Posterior vena cava (tissue), 2 donors: Measurements from ENCODE around the gene LRP1B. TPM values are rescaled to one million over a fixed set of nuclear protein-coding genes. Genes with fewer than 3 reads are reported as not detected.

ENCODE experiments used
- DNase-seq: peaks from one replicate; pipeline ENCODE4 v3.0.0-alpha.2; 2020; ENCODE audit warnings: low spot score
- intact Hi-C, 2 donors: fragments of 100-400 bp; cut with DNase I; formaldehyde crosslinking; loops; one replicate each; pipeline versions ENCODE4 v1.14.1 to v1.14.2; 2022 to 2023
- total RNA-seq, 2 donors: library from RNA; stranded (reverse); fragmentation: NEBNext Ultra II Directional; extraction: Animal tissue kit (Norgen Biotek cat#: 25700); gene quantifications; one replicate each; pipeline ENCODE4 v1.2.1, GENCODE V29; 2021
- donor health status: DM: yes; HTN: yes; CAD: no.
- donor health status: DM: yes; HTN: yes; CAD: no.

LRP1B gene
- total RNA-seq, 2 donors from 2014 or later, result 0.46 to 0.48 TPM

DNA sequence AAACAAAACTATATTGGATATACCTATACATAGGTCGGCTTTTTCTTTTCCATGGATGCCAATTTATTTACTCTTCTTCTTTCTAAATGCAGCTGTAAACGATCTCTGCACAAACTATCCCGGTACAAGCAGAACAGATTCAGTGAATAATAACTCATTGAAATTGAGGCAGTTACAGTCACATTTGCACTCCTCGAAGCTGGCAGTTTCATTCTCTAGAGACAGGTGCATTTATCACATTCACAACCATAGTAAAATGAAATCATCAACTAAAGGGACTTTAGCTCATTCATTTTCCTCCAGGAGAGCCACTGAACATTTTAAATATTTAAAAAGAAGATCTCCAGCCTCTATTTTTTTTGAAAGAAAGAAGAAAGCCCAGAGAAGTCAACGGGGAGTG is 551.7 kb downstream of the LRP1B start:
- no peak for DNase-seq
- intact Hi-C loops, result no loop called here

DNA sequence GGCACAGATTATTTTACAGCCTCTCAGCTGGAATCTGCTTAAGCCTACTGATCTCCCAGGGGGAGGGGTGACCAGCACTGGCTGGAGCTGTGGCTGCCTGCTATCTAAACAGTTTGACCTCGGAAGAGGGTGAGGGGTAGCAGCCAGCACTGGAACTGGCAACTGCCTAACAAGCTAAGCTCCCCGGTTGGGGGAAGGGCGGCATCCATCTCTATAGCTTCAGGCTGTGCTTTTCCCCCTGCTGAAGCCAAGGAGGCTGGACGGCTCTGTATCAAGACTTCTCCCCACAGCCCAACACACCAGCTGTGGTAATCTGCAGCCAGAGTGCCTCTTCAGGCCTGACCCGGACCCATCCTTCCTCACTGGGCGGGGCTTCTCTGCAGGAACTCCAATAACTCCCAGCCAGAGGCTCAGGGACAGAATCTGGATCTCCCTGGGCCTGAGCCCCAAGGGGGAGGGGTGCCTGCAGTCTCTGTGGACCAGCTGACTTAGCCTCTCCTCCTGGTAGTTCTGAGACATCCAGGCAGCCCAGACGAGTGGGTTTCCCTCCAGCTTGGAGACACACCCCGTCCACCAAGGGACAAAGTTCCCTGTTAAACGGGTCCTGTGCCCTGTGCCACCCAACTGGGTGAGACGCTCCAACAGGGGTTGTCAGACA is 560.2 kb downstream of the LRP1B start:
- intact Hi-C loops, result no loop called here
- DNase-seq, result no peak

DNA sequence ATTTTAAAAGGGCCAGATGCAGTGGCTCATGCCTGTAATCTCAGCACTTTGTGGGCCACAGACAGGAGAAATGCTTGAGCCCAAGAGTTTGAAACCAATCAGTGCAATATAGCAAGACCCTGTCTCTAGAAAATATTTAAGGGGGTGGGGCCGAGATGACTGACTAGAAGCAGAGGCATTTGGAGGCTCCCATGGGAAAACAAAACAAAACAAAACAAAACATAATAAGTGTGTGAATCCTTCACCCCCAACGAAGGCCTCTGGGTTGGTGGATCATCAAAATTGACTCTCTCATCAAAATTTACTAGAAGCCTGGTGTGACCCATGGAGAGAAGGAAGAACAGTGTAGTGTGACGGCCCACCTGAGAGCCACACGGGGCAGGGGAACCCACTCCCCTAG is 560.9 kb downstream of the LRP1B start:
- intact Hi-C loops, result no loop called here
- no peak for DNase-seq

DNA sequence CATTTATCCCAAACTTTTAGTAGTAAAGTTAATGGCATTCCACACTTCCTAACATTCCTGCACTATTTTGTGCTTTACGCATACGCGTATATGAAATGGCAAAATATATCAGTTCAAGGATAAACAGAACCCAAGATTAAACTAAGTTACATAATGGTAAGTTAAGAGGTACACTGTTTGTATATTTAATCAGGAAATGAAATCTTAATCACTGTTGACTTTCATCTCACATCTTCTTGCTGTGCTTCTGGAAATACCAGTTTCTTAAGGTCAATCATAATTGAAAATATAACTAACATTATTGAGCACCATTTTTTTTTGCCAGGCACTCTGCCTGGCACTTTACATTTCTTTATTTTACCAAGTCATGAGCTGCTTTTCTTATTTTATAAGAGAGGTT is 565.2 kb downstream of the LRP1B start:
- intact Hi-C loops, result no loop called here
- no peak for DNase-seq

DNA sequence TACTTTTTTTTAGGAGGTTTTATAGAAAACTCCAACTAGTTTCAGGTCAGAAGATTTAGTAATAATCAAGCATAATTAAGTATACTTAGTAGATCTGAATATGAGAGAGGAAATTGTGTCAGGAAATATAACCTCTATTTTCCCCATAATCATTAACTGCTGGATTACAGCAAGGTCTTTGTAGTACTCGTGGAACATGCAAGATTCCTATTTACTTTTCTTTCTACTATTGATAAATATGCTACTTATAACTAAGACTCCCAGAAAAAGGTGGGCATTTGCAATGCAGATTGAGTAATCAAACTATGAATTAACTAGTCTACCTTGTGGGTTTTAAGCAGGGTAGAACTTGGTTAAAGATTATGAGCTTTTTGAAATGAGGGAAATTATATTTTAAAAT is 570.1 kb downstream of the LRP1B start:
- DNase-seq, result no peak
- intact Hi-C loops, result no loop called here

DNA sequence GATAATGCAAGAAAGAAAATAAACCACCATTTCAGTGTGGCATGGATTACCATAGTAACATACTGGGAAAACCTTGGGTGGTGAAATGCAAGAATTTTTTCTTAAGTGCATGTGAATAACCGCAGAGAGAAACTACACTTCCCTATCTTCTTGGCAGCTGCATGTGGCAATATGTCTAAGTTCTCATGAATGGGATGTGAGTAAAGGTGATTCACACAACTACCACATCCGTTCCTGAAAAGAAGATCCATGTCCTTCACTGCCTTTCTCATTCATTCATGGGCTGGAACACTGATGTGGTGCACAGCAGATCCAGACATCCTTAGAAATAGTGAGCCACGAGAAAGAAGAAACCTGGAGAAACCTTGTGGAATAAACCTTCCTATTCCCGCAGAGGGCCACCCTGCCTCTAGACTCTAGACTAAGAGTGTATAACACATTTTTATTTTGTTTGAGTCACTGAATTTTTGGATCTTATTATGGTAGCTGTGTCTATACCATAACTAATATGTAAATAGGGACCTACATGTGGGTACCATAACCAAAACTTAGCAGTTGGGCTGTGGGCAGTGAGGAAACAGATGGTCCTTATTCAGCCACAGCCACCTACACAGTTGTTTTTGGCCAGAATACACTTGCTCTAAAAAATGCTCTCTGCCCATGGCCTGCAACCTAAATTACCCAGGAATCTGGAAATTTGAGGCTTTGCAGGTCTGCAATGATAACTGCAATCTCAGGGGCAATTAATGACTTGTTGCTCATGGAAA is 573.3 kb downstream of the LRP1B start:
- intact Hi-C loops, result no loop called here

DNA sequence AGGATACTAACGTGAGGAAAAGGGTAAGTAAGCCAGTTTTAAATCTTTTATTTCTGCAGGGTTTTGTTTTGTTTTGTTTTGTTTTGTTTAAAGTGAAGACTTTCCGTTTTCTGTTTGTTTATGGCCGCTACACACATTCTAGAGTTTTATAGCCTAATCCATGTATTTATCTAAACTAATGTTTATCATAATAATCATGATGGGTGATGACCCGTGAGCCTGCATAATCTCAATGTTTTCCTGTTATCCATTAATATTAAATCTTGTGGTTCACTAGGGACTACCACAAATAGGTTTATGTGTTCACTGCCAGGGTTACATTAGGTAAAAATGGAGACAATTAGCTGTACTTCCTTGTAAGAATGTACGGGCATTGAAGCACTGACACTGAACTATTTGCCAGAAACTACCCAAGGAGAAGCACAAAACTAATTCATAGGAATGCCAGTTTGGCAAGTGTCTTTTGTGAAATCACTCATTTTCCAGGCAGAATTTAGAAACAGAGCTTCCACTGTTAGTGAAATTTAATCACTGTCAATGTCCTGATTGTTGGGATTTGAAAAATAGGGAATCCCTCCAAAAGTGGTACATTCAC is 574.8 kb downstream of the LRP1B start:
- intact Hi-C loops, result no loop called here
- DNase-seq, result no peak

More for the DNA sequence above, 573.3 kb downstream of the LRP1B start:
- no peak for DNase-seq

DNA sequence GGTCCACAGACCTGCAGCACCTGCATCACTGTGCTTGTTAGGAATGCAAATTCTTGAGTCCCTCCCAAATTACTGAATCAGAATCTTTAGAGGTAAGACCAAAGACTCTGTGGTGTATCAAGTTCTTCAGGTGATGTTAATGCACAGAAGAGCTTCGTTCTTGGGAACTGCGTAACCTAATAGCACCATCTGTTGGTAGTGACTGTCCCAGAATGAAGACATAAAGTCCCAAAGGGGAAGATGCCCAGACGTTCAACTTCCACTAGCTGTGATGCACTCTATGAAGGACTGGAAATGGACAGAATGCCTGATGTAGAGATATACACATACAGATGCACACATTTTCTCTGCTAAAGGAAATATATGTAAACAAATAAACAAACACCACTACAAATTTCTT is 576.0 kb downstream of the LRP1B start:
- intact Hi-C loops, result no loop called here
- no peak for DNase-seq

DNA sequence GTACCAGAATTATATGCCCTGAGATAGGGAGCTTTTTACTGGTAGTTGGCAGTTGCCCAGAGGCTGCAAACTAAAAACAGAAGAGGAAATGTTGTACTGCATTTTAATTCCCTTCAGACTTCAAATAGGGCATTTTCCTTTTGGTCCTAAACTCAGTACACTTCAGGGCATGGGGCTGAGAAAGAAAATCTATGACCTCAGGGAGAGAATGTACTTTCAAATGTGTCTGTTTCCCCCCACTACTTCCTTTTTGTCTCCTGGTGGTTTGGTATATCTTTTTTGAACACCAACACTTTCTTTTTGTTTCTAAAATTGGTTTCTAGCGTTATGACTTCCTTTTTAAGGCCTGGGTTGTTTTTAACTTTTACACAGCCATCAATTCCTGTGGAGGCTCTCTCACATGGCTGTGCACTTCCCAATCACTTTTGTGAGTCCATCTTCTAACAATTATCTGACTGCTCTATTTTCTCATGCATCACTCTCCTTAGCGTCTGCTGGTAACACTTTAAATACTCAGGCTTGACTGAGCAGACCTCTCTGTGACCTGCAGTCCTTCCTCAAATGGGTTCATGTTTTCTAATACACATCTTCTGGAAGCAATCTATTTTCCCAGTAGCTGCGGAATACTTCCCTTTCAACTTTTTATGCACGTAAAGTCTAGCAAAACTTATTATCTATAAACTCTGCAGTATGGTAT is 596.0 kb downstream of the LRP1B start:
- intact Hi-C loops, result no loop called here
- no peak for DNase-seq

DNA sequence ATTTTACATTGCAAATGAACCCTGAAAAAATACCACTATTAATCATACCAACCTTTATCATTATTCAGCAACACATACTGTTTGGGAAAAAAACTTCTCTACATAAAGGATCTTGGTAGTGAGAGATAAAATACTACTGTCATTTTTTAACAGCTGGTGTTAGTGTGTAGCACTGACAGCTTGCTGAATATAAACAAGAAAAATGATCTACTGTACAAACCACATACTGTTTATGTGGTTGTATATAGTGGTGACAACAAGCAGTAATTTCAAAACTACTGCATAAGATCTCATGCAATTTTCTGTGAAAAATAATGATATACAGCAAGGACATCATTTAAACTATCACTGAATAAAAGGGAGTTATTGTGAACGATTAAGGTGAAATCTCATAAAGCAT is 601.2 kb downstream of the LRP1B start:
- no peak for DNase-seq
- intact Hi-C loops, result no loop called here

DNA sequence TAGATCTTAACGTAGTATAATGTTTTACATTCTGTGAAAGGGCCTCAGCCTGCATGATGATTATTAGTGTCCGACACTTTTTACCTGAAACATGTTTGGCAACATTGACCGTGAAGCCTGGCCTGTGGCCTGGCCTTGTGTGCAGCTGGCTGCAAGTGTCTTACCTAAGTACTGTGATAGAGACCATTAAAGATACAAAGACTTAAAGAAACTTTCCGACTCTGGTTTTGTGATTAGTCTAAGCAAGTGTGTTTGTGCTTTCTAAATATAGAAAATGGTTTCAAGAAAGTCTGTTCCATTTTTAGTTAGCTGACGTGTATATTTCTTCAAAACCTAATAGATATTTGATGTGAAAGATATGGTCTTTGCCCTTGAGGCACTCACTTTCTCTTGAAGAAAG is 601.8 kb downstream of the LRP1B start:
- DNase-seq, result no peak
- intact Hi-C loops, result no loop called here

DNA sequence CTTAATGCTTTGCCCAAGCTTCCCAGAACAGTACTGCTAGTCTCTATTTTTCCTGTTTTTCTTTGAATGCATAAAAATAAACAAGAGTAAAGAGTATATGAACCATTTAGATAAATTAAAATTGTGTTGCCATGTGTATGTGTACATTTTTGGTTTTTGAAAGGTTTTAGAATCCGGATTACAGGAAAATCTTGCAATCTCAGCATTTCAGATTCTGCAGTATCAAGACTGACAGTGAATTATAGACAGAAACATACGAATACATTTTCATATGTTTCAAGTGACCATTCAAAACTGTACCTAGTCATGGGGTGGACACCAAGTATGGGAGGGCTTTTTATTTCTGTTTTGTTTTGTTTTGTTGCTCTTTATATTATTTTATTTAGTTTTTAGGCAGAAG is 604.1 kb downstream of the LRP1B start:
- intact Hi-C loops, result no loop called here
- DNase-seq, result no peak

DNA sequence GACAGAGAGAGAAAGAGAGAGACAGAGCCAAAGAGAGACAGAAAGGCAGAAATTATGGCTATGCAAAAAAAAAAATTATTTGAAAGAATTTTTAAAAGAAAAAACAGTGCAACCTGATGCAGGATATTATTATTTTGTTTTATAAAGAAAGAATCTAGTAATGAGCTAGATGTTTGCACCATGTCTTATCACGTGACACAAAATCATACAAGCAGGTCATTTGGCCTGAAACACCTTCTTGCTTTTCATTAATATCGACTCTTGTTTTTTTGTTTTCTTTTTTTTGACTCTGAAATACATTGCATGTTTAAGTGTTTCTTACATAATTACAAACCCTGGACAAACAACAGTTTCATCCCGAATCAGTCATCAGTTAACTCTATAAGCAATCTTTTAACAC is 606.0 kb downstream of the LRP1B start:
- intact Hi-C loops, result no loop called here
- no peak for DNase-seq

DNA sequence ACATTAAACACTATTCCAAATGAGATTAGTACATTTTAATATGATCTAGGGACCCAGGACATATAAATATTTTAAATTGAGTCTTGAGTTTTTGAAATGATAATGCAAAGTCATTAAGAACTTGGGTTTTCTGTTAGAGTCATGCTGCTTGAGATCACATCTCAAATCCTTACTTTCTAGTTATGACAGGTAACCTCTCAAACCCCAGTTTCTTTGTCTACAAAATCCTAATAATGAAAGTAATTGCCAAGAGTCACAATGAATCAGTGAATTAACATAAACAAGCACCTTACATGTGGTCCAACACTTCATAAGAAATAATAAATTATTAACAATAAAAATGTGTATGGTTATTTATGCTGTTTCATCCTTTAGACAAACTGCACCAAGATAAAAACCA is 607.6 kb downstream of the LRP1B start:
- DNase-seq, result no peak
- intact Hi-C loops, result no loop called here

DNA sequence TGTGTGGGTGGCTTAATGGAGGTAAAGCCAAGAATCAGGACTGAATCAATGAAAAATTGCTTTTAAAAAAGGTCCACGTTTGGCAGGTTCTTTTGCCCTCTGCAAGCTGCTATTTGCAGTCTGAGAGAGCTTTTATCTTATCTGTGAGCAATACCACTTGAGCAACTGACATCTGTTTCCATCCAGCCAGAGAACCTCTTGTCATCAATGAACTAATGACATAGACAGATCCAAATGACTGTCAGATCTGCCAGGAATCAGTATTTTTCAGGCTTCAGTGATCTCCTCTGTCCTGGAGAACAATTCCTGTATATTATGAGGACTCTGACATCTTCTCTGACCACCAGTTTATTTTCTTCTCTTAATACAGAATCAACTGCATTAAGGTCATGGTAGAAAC is 608.1 kb downstream of the LRP1B start:
- DNase-seq, result no peak
- intact Hi-C loops, result no loop called here

DNA sequence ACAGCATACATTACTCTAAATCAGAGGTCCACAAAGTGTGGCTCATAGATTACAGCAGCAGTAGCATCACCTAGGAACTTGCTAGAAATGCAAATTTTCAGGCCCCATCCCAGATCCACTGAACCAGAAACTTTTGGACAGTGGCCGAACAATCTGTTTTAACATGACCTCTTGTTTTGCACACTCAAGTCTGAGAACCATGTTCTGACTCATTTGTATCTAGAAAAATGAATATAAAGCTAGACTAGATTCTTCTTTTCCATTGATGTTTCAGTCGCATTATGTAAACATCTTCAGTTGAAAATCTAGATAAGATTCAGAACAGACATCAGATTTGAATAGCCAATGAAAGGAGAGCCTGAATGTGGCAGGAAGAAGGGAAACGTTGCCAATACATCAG is 608.8 kb downstream of the LRP1B start:
- intact Hi-C loops, result no loop called here
- DNase-seq, result no peak

DNA sequence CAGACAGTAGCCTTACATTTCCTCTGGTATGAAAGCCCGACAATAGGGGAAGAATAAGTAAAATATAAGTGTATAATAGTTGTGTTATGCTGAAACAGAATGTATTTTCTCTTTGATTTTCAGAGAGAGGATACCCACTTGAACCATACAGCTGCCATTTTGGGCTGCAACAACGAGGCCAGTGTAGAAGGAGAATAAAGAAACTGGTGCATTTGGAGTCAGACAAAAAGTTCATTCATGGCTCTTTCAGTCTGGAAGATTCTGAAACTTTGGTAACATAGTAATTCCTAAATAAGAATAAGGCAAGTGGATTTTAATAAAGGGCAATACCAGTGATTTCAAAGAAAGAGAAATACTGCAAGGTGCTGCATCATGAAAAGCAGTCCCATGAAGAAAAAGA is 610.9 kb downstream of the LRP1B start:
- intact Hi-C loops, result loop anchor here in 1 of 2 donors (5.0 to 10.0 kb wide), 2 partner anchors 485 to 1072 kb away; no protein-coding TSS in a partner anchor
- no peak for DNase-seq

DNA sequence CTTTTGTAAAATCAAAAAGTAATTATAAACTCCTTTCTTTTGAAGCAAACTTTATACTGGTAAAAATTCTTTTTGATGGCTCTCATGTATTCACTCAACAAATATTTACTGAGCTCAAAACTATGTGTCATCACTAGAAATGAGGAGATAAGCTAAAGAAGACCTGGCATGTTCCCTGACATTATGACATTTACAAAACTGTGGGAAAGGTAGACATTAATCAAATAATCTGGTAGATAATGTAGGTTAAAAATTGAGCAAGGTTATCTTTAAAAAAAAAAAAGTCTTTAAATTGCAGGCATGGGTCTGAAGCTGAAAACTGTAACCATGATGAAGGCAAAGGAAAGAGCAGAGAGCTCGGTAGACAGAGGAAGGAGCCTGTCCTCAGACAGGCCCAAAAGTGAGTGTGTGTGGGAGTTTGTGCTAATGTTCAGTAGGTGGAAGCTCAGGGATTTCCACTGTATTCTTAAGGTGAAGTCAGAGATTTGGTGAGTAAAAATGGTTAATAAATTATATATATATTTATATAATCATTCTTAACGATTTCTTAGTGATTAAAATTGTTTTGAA is 612.9 kb downstream of the LRP1B start:
- intact Hi-C loops, result loop anchor here in 1 of 2 donors (5.0 to 10.0 kb wide), 2 partner anchors 483 to 1074 kb away; no protein-coding TSS in a partner anchor
- no peak for DNase-seq

DNA sequence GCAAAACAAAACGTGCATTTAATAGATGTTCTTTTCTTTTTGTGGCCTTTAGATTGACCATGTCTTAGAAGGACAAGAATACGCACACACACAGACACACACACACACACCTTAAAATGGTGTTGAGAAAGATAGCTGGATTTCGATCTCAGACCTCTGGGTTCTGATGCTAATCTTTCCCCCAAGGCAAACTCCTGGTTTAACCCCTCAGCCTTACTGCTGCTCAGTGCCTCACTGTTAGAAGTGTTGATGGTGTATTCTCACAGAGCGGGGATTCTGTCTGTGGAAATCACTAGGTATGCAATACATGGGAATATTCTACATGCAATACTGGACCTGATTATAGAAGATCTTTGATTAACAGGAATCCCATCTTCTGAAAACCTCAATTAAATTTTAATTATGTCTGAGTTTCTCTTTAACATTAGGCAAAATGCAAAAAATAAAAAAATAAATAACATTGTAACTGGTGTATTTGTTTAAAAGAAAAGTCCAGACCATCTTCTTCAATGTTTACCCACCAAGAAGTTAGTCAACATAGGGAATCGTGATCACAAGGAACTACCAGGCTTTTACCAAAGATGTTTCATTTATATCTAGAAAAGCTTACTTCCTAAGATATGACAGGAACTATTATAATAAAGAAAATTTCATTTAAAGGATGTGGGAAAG is 613.5 kb downstream of the LRP1B start:
- intact Hi-C loops, result loop anchor here in 1 of 2 donors (5.0 to 10.0 kb wide), 2 partner anchors 483 to 1075 kb away; no protein-coding TSS in a partner anchor
- no peak for DNase-seq
